ENCODE results near the gene ZNHIT3.
A peak's percentile ranks its signal among the peaks of the same experiment; 100 is the strongest.
"Not testable (repeated sequence)": the region's sequence is repeated elsewhere in the genome, so short reads cannot be mapped to it uniquely, and the experiment has no call there.

Gene ZNHIT3

GRCh38 chr17:36482611-36483504 lies 3.6 kb upstream of the ZNHIT3 start:
- DNase-seq (ENCODE audit: extremely low read depth in 1 of 2, low read depth in 1 of 2) = peak; percentile 62 to 64

- not testable (repeated sequence) for DNase-seq (ENCODE audit: extremely low read depth in 1 of 2, low read depth in 1 of 2)
These were observed 2.5 kb upstream of the ZNHIT3 start for GRCh38 chr17:36484021-36484420.

GRCh38 chr17:36485027-36485426 lies 1.5 kb upstream of the ZNHIT3 start:
- DNase-seq (ENCODE audit: extremely low read depth in 1 of 2, low read depth in 1 of 2) = no peak

GRCh38 chr17:36485805-36486203 lies 677 bp upstream of the ZNHIT3 start:
- DNase-seq (ENCODE audit: extremely low read depth in 1 of 2, low read depth in 1 of 2) = no peak

- no peak for DNase-seq (ENCODE audit: extremely low read depth in 1 of 2, low read depth in 1 of 2)
These were observed 7.5 kb downstream of the ZNHIT3 start for GRCh38 chr17:36493956-36494355.

GRCh38 chr17:36494674-36495073 lies 8.2 kb downstream of the ZNHIT3 start:
- DNase-seq (ENCODE audit: extremely low read depth in 1 of 2, low read depth in 1 of 2) = no peak

GRCh38 chr17:36495076-36495578 lies 8.6 kb downstream of the ZNHIT3 start:
- DNase-seq (ENCODE audit: extremely low read depth in 1 of 2, low read depth in 1 of 2) = no peak

GRCh38 chr17:36496018-36496789 lies 9.7 kb downstream of the ZNHIT3 start:
- no peak for DNase-seq (ENCODE audit: extremely low read depth in 1 of 2, low read depth in 1 of 2)

GRCh38 chr17:36498155-36498554 lies 11.7 kb downstream of the ZNHIT3 start:
- no peak for DNase-seq (ENCODE audit: extremely low read depth in 1 of 2, low read depth in 1 of 2)

- no peak for DNase-seq (ENCODE audit: extremely low read depth in 1 of 2, low read depth in 1 of 2)
These were observed 12.2 kb downstream of the ZNHIT3 start for GRCh38 chr17:36498560-36499300.

- DNase-seq (ENCODE audit: extremely low read depth in 1 of 2, low read depth in 1 of 2) = no peak
These were observed 14.3 kb downstream of the ZNHIT3 start for GRCh38 chr17:36500745-36501225.

- no peak for DNase-seq (ENCODE audit: extremely low read depth in 1 of 2, low read depth in 1 of 2)
These were observed 14.9 kb downstream of the ZNHIT3 start for GRCh38 chr17:36501351-36501750.

- no peak for DNase-seq (ENCODE audit: extremely low read depth in 1 of 2, low read depth in 1 of 2)
These were observed 15.5 kb downstream of the ZNHIT3 start for GRCh38 chr17:36501963-36502362.

- no peak for DNase-seq (ENCODE audit: extremely low read depth in 1 of 2, low read depth in 1 of 2)
These were observed 17.1 kb downstream of the ZNHIT3 start for GRCh38 chr17:36503456-36504155.

- DNase-seq (ENCODE audit: extremely low read depth in 1 of 2, low read depth in 1 of 2) = no peak
These were observed 17.7 kb downstream of the ZNHIT3 start for GRCh38 chr17:36504156-36504545.

GRCh38 chr17:36505171-36505570 lies 18.7 kb downstream of the ZNHIT3 start:
- DNase-seq (ENCODE audit: extremely low read depth in 1 of 2, low read depth in 1 of 2) = no peak

- no peak for DNase-seq (ENCODE audit: extremely low read depth in 1 of 2, low read depth in 1 of 2)
These were observed 19.9 kb downstream of the ZNHIT3 start for GRCh38 chr17:36506249-36506826.

- no peak for DNase-seq (ENCODE audit: extremely low read depth in 1 of 2, low read depth in 1 of 2)
These were observed 20.4 kb downstream of the ZNHIT3 start for GRCh38 chr17:36506831-36507230.

- no peak for DNase-seq (ENCODE audit: extremely low read depth in 1 of 2, low read depth in 1 of 2)
These were observed 20.8 kb downstream of the ZNHIT3 start for GRCh38 chr17:36507266-36507665.

- not testable (repeated sequence) for DNase-seq (ENCODE audit: extremely low read depth in 1 of 2, low read depth in 1 of 2)
These were observed 22.0 kb downstream of the ZNHIT3 start for GRCh38 chr17:36508439-36508838.
